Ramos (cell line): ENCODE measurements around the gene CRACDL.

ENCODE experiments used
- in situ Hi-C: fragments of 300-500 bp; cut with MboI; formaldehyde crosslinking; loops from one replicate; pipeline ENCODE4 v1.14.3; 2022; ENCODE audit warnings: low sequenced_read_pairs; ENCODE audit not compliant: unreplicated experiment

Gene CRACDL

DNA sequence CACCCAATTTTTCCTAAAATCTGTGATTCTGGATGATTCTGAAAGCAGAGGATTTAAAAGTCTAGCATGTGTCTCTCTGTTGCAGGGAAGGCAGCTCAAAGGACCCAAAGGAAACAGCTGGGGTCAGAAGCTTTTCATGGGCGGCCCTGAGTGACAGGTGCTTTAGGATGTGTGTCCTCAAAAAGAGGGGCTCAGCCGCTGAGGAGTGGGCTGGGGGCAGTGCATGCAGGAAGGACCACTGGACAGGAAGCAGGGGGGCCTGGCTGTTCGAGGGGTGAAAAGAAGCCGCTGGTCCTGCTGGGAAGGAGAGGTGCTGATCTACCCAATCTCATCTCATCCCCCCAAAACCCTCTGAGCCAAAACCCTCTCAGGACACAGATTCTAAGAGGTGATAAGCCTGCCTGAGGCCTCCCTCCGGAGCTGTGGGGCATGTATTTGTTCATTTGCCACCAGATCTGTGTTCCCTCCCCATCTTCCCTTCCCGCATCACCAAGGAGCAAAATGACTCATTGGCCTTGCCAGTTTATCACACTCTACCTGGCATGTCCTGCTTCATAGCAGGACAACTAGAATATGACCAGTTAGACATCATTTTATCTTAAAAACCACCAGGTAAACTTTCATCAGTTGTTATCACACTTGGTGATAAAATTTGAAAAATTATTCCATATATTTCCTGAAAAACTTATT lies 106.3 kb downstream of the CRACDL start:
- in situ Hi-C loops, result loop anchor here (25.0 kb wide), 1 partner anchor 417 kb away; no protein-coding TSS in a partner anchor

DNA sequence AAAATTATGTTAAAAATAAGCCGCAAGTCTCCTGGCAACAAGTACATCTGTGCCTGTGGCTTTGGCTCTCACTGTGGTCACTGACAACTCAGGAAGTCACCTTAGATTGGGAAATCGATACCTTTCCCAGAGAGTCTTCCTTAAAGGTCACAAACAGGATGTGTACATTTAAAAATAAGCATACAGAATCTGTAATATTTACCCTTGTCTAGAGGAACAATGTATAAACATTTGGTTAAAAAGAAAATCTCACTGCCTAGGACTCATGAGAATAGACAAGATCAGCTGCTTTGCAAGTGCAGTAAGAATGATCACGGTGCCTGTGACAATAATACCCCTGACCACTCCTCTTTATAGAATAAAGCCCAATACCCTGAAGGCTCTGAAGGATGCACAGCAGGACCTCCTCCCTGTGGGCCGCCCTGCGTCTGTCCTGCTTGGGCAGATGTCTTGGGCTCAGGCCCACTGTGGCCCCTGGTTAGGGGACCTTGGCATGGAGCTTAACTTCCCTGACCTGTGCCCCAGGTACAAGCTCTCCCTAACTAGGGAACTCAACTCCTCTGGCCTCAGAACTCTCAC lies 107.1 kb downstream of the CRACDL start:
- in situ Hi-C loops, result loop anchor here (25.0 kb wide), 1 partner anchor 417 kb away; no protein-coding TSS in a partner anchor

DNA sequence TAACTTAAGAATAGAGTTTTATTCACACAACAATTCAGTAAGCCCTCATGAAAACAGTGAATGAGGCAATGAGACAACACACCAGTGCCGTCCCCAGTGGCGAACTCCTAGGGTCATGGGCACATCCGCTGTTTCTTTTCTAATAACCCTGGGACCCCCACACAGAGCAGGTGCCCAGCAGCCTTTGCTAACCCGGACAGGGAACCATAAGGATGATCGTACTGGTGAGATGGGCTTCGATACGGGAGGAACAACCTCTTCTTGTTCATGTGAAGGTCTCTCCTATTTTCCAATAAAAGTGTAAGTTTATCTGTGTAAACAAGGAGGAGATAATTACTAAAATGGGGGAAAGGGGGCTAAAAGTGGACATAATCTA lies 107.7 kb downstream of the CRACDL start:
- in situ Hi-C loops, result loop anchor here (25.0 kb wide), 1 partner anchor 416 kb away; no protein-coding TSS in a partner anchor

DNA sequence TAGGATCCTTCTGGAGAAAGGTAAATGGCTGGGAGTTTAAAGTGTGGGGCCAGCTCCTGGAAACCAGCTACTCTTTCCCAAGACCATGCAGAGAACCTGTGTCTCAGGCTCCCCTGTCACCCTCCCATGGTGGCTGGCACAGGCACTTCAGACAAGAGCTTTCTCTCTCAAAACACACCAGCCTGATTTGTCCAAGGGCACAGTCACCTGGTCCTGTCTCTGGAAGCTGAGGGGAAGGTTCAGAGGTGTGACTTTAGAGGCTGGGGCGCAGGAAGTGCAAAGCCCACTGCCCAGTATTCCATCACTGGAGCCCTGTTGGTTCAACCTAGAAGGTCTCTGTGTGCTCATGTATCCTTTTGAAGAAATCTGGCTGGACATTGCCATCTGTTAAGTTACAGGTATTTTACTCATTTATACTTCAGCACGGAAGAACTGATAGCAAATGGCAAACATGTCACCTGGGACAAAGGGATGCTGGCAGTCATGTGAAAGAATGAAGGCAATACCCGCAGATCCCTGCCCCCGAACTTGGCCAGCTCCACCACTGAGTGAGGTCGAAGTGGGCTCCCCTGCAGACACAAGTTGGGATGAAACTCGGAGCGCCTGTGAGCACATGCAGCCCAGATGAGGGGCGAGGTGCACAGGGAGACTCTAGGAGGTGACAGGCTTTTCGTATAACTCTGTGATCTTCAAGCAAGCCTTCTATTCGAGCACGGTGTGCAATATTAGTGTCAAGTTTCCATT lies 108.2 kb downstream of the CRACDL start:
- in situ Hi-C loops, result loop anchor here (25.0 kb wide), 1 partner anchor 415 kb away; no protein-coding TSS in a partner anchor

DNA sequence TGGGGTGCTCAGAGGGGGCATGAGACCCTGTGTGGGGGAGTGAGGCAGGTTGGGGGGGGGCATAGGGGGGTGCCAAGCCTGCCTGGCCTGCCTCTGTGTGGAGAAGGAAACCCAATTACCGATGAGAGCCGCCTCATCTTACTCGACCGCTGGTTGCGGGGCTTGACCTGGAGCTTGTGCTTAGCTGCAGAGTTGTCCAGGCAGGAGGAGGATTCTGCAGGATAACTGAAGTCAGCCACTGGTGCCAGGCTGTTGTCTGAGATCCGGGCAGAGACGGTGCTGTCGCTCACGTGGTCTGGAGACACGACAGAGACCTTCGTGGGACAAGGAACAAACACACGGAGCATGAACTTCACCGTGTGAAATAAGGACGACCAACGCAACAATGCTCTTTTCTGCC lies 109.2 kb downstream of the CRACDL start:
- in situ Hi-C loops, result loop anchor here (25.0 kb wide), 1 partner anchor 415 kb away; no protein-coding TSS in a partner anchor

DNA sequence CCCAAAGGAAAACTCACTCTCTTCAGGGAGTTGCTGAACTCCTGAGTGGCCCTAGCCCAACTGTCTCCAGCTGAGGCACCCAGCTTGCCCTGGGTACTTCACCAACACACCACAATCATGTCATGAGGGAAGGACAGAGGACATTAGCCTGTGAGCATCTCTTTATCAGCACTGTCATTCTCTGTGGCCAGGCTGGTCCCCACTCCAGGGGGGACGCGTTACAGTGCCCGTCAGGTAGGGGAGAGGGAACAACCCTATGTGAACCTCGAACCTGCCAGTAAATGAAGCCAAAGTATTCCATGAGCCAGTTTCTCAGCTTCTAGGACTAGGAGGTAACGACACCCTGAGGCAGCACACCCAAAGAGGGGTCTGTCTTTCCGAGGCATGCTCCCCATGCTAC lies 110.2 kb downstream of the CRACDL start:
- in situ Hi-C loops, result loop anchor here (25.0 kb wide), 1 partner anchor 414 kb away; no protein-coding TSS in a partner anchor

DNA sequence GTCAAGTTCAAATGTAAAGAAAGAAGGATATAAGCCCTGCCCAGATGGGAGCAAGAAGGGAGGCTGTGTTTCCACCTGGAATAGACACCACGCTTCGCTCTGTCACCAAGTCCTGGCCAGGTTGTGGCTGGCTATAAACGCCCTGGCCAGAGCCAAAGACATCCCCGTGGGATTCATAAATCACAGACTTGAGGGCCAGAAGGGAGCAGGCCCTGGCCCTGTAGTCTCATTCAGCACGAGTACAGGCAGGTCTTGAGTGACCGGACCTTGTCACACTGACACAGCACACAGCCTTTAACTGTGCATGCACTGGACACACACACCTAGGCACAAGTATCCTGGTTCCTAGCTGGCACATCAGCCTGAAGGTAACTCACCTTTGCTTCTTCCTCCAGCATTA lies 110.6 kb downstream of the CRACDL start:
- in situ Hi-C loops, result loop anchor here (25.0 kb wide), 1 partner anchor 413 kb away; no protein-coding TSS in a partner anchor

DNA sequence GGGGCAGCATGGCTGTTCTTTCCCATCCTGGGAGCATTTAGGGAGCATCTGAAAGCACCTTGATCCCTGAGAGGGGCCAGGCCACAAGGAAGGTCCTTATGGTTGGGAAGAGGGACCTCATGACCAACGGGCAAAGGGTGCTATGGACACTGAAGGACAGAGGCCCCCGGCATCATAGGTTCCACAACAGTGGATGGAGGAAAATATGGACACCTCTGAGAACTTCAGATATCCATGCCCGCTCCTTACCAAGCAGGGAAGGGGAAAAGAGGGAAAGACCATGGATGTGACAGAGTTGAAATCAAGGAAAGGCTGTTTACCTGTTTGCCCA lies 111.0 kb downstream of the CRACDL start:
- in situ Hi-C loops, result loop anchor here (25.0 kb wide), 1 partner anchor 413 kb away; no protein-coding TSS in a partner anchor

DNA sequence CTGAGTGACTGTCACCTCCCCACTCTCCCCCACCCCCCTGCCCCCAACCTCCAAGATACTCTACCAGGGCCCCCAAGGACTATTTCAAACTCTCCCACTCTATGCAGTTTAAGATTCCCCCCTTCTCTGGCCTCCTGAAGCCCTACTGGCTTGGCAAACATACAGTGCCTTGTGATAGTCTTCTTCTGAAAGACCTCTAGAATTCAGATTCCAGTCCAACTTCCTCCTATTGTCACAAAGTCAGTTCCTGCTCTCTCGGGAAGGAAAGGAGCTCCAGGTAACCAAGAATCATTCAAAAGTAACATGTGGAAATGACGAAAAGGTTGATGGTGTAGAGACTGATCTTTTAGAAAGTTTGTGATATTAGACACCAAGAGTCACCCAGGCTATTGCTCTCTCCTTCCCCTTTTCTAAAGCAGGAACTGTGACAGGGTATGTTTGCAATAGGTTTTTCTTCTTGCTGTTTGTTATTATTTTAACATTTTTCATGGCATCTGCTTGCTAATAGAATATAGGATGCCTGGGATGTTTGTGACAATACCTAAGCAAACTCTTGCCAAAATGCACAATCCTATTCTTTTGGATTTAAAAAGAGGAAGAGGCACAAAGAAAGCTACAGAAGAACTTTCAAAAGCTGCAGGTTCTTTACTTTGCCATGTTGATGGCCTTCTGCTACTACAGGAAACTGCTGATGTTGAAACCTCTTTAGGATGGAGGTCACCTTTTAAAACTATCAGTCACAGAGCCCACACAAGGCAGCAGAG lies 111.6 kb downstream of the CRACDL start:
- in situ Hi-C loops, result loop anchor here (25.0 kb wide), 1 partner anchor 412 kb away; no protein-coding TSS in a partner anchor

DNA sequence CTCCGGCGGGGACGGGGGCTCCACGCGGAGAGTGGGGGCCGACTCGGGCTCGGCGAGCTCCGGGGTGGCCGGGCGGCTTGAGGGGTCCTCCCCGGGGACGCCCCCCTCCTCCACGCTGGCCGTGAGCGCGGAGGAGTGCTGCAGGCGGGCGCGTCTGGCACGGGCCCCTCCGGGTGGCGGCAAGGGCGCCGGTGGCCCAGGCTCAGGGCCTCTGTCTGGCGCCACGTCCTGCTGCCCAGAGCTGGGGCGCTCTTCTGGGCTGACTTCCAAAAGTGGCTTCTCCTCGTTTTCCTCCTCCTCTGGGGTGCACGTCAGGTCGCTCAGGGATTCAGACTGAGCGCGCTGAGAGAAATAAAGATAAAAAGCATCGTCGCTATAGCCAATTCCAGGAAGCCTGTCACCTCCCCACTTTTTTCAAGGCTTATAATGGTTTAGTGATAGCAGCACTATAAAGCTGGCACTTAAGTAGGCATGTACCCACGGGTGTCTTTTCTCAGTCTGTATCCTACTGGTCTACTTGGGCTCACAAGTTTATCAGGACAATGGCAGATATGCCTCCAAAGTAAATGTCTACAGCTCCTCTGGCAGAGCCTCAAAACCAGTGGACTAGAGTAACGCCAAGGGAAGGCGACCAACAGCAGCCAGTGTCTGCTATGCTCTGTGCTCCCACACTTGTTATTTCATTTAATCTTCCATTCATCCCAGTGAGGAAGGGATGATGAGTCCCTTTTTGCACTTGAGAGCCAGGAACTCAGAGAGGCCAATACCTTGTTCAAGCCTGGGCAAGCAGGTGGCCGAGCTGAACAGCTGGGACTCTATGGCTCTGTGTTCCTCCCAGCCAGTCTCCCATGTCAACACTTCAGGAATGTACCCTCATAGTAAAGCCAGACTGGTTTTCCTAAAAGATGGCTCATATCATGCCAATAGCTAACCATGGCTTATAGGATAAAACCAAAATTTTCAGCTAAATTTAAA lies 112.5 kb downstream of the CRACDL start:
- in situ Hi-C loops, result no loop called here

DNA sequence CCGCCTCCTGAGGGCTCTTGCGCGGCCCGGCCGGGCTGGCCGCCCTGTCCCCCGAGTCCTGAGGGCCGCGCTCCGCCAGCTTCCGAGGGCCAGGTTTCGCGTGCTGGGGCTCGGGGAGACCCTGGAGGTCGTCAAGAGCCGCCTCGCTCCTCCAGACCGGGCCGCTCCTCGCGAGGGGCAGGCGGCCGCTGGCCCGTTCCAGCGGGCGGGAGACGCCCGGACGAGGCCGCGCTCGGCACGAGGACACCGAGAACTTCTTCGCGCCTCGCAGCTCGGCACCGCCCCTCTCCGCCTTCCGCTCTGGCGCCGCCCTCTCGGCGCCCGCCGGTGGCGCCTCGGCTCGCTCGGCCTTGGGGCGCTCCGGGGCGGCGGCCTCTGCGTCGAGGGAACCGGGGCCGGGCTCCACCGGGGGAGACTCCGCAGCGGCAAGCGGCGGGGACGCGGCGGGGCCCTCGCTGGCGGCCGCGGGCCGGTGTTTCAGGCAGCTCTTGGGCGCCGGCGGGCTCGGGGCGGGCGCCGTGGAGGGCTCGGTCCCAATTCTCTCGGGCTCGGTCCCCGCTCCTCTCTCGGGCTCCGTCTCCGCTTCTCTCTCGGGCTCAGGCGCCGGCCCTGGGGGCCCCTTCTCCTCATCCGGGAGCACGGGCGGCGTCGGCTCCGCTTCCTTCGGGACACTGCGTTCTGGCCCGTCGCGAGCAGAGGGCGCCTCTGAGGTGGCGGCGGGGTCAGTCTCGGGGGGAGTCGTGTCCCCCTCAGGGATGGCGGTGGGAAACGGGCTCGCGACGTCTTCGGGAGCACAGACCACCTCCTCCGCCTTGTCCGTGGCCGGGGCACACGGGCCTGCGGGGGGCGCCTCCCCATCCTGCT lies 113.5 kb downstream of the CRACDL start:
- in situ Hi-C loops, result no loop called here

DNA sequence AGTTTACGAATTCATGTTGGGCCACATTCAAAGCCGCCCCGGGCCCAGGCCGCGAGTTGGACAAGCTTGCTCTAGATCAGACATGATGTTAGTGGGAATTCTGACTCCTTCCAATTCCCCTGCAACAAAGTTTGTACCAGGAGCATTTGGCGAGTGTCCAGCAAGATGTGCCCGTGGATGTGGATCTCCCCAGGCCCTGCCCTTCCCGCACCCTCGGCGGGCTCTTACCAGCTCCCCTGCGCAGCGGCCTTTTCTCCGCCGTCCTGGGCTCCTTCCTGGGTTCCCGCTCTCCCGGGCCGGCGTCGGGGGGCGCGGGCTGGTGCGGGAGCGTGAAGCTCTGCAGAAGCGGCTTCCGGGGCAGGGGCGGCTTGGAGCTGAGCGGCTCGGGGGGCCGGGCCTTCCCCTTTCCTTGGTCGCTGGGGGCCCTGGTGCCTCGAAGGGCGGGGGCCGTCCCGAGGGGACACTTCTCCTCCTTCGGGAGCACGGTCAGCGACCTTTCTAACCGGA lies 114.3 kb downstream of the CRACDL start:
- in situ Hi-C loops, result no loop called here

DNA sequence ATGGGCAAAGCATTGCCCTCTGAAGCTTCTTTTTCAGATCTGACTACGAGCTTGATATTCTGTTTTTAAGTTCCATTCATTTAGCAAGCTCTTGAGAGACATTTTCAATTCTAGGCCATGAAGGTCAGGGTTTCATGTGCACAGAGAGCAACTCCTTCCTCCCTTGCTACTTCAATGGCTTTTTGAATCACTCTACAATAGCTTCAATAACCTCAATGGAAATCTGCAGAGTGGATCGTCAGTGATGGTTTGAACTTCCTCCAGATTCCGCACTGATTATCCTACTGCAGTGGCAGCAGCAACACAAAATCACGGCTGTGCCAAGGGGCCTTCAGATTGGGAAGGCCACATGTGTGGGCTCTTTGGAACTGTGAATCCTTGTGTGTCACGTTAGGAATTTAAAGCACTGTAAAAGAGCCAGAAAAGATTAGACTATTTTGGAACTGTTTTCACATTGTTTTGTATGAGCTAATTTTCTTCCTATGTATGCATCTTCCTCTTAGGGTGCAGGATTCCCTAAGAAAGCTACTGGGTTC lies 116.7 kb downstream of the CRACDL start:
- in situ Hi-C loops, result no loop called here

DNA sequence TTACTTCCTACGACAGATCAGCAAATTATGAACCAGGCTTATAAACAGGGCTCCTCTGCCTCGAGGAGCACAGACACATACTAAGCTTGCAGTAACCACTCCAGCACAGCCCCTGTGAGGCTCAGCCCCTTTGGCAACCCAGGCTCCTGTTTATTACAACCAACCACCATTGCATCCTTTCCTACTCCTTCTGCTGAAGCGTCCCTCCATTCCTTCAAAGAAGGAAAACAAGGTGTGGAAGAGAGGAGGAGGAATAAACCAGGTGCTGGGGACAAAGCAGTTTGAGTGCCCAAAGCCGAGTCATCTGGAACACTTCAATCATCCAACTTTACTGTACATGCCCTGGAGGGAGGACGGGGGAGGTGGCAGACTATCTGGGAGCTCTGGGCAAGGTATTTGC lies 117.9 kb downstream of the CRACDL start:
- in situ Hi-C loops, result no loop called here

DNA sequence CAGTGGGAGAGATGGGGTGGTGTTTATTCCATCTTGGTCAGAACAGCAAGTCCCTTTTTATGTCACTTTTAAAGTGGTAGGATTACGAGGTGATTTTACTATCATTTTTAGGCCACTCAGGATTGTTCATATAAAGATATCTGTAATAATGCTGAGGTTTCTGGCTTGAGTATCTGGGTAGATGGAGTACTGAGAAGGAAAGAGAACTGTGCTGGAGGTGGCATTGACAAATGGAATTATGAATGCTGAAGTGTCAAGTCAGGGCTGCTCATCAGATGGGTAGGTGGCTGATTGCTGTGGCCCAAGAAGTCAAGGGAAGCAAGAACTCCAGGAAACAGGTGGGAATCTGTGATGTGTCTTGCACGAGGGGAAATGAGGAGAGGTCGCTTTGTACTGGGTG lies 119.7 kb downstream of the CRACDL start:
- in situ Hi-C loops, result no loop called here

DNA sequence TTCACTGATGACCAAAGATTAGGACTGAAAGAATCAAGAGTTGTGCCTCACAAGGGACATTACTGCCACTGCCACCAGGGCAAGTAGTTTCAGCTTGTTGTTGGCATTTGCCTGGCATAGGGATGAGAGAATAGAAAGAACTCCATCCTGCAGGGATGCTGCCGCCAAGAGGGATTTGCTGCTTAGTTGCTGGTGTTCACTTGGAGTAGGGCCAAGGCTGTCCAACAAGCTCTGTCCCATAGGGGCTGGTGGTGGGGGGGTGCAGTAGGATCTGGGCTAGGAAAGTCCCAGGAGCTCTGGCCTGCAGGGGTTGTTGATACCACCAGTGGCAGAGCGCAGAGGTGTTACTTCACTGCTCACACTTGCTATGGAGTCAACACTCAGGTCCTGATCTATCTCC lies 120.2 kb downstream of the CRACDL start:
- in situ Hi-C loops, result no loop called here

DNA sequence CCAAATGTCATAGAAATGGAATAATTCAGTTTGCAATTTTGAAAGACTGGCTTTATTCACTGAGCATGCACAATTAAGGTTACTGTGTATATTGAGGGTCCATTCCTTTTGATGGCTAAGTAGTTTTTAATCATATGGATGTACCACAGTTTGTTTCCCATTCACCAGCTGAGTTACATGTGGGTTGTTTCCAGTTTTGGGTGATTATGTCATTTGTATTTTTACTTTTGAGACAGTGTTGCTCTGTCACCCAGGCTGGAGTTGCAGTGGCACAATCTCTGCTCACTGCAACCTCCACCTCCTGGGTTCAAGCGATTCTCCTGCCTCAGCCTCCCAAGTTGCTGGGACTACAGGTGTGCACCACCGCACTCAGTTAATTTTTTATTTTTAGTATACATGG lies 124.3 kb downstream of the CRACDL start:
- in situ Hi-C loops, result no loop called here

DNA sequence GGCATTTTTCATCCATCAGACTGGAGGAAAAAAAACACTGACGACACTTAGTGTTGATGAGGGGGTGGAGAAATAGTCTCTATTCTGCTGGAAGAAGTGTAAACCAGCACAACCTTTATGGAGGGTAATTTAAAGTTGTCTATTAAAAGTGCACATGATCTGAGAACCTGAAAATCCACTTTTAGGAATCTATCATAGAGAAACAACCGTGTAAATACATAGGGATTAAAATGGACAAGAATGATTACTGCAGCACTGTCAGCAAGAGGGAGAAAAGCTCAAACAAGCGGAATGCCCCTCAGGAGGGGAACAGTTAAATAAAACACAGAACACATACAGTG lies 125.5 kb downstream of the CRACDL start:
- in situ Hi-C loops, result no loop called here
